ENCODE results near the gene PEAK1.

The PEAK1 gene

GRCh38 chr15:77135181-77135580, 284.7 kb downstream of the PEAK1 start:
- no peak for TF ChIP-seq CTCF (IDR thresholded peaks at IDR 0.05; ENCODE audit: low read depth, low read length)
- in situ Hi-C loops (cut with HindIII; ENCODE audit: low sequenced_read_pairs) = no loop called here
- no peak overlapping the region for H3K4me3 ChIP-seq (ENCODE audit: low read depth, low read length)
- DNase-seq (ENCODE audit: low read depth, low spot score) = no peak

GRCh38 chr15:77130315-77130930, 289.5 kb downstream of the PEAK1 start:
- in situ Hi-C loops (cut with HindIII; ENCODE audit: low sequenced_read_pairs) = no loop called here
- DNase-seq (ENCODE audit: low read depth, low spot score) = no peak
- H3K4me3 ChIP-seq (ENCODE audit: low read depth, low read length) = no peak overlapping the region
- TF ChIP-seq CTCF (IDR thresholded peaks at IDR 0.05; ENCODE audit: low read depth, low read length) = no peak

GRCh38 chr15:77127626-77128025, 292.3 kb downstream of the PEAK1 start:
- TF ChIP-seq CTCF (IDR thresholded peaks at IDR 0.05; ENCODE audit: low read depth, low read length) = no peak
- DNase-seq (ENCODE audit: low read depth, low spot score) = no peak
- in situ Hi-C loops (cut with HindIII; ENCODE audit: low sequenced_read_pairs) = no loop called here
- H3K4me3 ChIP-seq (ENCODE audit: low read depth, low read length) = no peak overlapping the region

GRCh38 chr15:77126529-77127326, 293.2 kb downstream of the PEAK1 start:
- TF ChIP-seq CTCF (IDR thresholded peaks at IDR 0.05; ENCODE audit: low read depth, low read length) = no peak
- in situ Hi-C loops (cut with HindIII; ENCODE audit: low sequenced_read_pairs) = no loop called here
- DNase-seq (ENCODE audit: low read depth, low spot score) = no peak
- H3K4me3 ChIP-seq (ENCODE audit: low read depth, low read length) = no peak overlapping the region

GRCh38 chr15:77123854-77124253, 296.1 kb downstream of the PEAK1 start:
- H3K4me3 ChIP-seq (ENCODE audit: low read depth, low read length) = no peak overlapping the region
- in situ Hi-C loops (cut with HindIII; ENCODE audit: low sequenced_read_pairs) = no loop called here
- DNase-seq (ENCODE audit: low read depth, low spot score) = no peak
- no peak for TF ChIP-seq CTCF (IDR thresholded peaks at IDR 0.05; ENCODE audit: low read depth, low read length)

GRCh38 chr15:77122576-77122975, 297.3 kb downstream of the PEAK1 start:
- no peak overlapping the region for H3K4me3 ChIP-seq (ENCODE audit: low read depth, low read length)
- DNase-seq (ENCODE audit: low read depth, low spot score) = no peak
- no peak for TF ChIP-seq CTCF (IDR thresholded peaks at IDR 0.05; ENCODE audit: low read depth, low read length)
- in situ Hi-C loops (cut with HindIII; ENCODE audit: low sequenced_read_pairs) = no loop called here

Data from astrocyte of the spinal cord (primary cell).